GM12878 (cell line): ENCODE measurements around the gene TXLNB. TPM values are rescaled to one million over a fixed set of nuclear protein-coding genes. Genes with fewer than 3 reads are reported as not detected.

ENCODE experiments used
- ATAC-seq: fragments of 200-7000 bp; cut with Tn5 transposase; 3 replicates; pipeline ENCODE4 v1.9.1; 2020; ENCODE audit warnings: mild to moderate bottlenecking, moderate library complexity
- BruUV-seq: library from RNA; stranded (reverse); fragments of 400-500 nt; replicated peaks from 2 replicates; lab custom pipeline; 2021; lab: Mats Ljungman, UMichigan
- CTCF ChIA-PET: fragments of 300-600 bp; sonication (Branson Sonifier 250); formaldehyde crosslinking; extraction: SDS; loops from one replicate; lab custom pipeline; 2021; ENCODE audit warnings: inconsistent platforms; lab: Yijun Ruan, JAX
- POLR2A ChIA-PET: fragments of 350-600 bp; formaldehyde crosslinking; extraction: SDS; loops from one replicate; lab custom pipeline; 2021; ENCODE audit warnings: inconsistent platforms; lab: Charles Lee
- RAD21 ChIA-PET: fragments of 300-600 bp; sonication (Branson Sonifier 250); formaldehyde crosslinking; loops from one replicate; lab custom pipeline; 2023; ENCODE audit warnings: antibody characterized with exemption; ENCODE audit not compliant: unreplicated experiment; lab: Charles Lee
- SMC1A ChIA-PET: fragments of 300-600 bp; sonication (Branson Sonifier 250); formaldehyde crosslinking; loops from one replicate; lab custom pipeline; 2023; ENCODE audit not compliant: unreplicated experiment, uncharacterized antibody; lab: Charles Lee
- DNase-seq: peaks from one replicate; pipeline ENCODE4 v3.0.0-alpha.2; 2011; ENCODE audit warnings: low read depth, low spot score
- FAIRE-seq: peaks from 3 replicates; lab custom pipeline; 2011; peaks lifted over from hg19 to GRCh38; lab: Jason Lieb, UNC
- H2AFZ ChIP-seq: 2 replicates; pipeline ENCODE4 v1.6.0; 2011; ENCODE audit warnings: low read depth, low read length, control low read depth; ENCODE audit not compliant: control insufficient read depth
- H3K27ac ChIP-seq: 2 replicates; pipeline ENCODE4 v1.5.1; 2011; ENCODE audit warnings: control low read depth; ENCODE audit not compliant: control insufficient read depth, insufficient read depth
- H3K27me3 ChIP-seq, 2 experiments: replicated peaks in 1 of 2; 2 replicates each; pipeline versions ENCODE4 v1.6.0 to v1.6.1; 2011; ENCODE audit warnings: low read length in 1 of 2; ENCODE audit not compliant: control insufficient read depth in 2 of 2, insufficient read depth in 2 of 2
- H3K36me3 ChIP-seq, 2 experiments: 2 replicates each; pipeline ENCODE4 v1.5.1; 2011; ENCODE audit warnings: low read length in 1 of 2; ENCODE audit not compliant: control insufficient read depth in 2 of 2, insufficient read depth in 2 of 2
- H3K4me1 ChIP-seq: 2 replicates; pipeline ENCODE4 v1.6.1; 2011; ENCODE audit warnings: mild to moderate bottlenecking, low read length, moderate library complexity, mixed read lengths; ENCODE audit not compliant: control insufficient read depth, insufficient read depth
- H3K4me2 ChIP-seq: 2 replicates; pipeline ENCODE4 v1.6.0; 2011; ENCODE audit warnings: control low read depth; ENCODE audit not compliant: control insufficient read depth, insufficient read depth
- H3K4me3 ChIP-seq: fragments of 200-600 bp; sonication (generic); 2 replicates; pipeline ENCODE4 v1.5.1; 2016
- H3K79me2 ChIP-seq: 2 replicates; pipeline ENCODE4 v1.6.0; 2011; ENCODE audit warnings: low read length; ENCODE audit not compliant: control insufficient read depth, insufficient read depth
- H3K9ac ChIP-seq: 2 replicates; pipeline ENCODE4 v1.8.0; 2011; ENCODE audit warnings: low read length, control low read depth, mixed read lengths; ENCODE audit not compliant: control insufficient read depth, insufficient read depth
- H3K9me3 ChIP-seq: replicated peaks from 3 replicates; pipeline ENCODE4 v1.5.1; 2011; ENCODE audit warnings: mild to moderate bottlenecking, low read length; ENCODE audit not compliant: control insufficient read depth, insufficient read depth
- H4K20me1 ChIP-seq: 2 replicates; pipeline ENCODE4 v1.6.0; 2011; ENCODE audit not compliant: control insufficient read depth, insufficient read depth
- BACH1 ChIP-seq: fragments of 450-650 bp; IDR thresholded peaks from 2 replicates; pipeline ENCODE4 v1.6.1; 2017; ENCODE audit warnings: mild to moderate bottlenecking, borderline replicate concordance
- BCL11A ChIP-seq: IDR thresholded peaks from 2 replicates; pipeline ENCODE4 v1.6.1; 2011; ENCODE audit warnings: low read depth, low read length
- BHLHE40 ChIP-seq, 2 experiments: fragments of 450-650 bp in 1 of 2; IDR thresholded peaks; 2 replicates each; pipeline ENCODE4 v1.6.1; 2011 to 2017; ENCODE audit warnings: low read depth in 2 of 2, borderline replicate concordance in 1 of 2, improper control_type of control experiment in 1 of 2, low read length in 1 of 2, mild to moderate bottlenecking in 1 of 2
- CEBPZ ChIP-seq: fragments of 150-350 bp; IDR thresholded peaks from 2 replicates; pipeline ENCODE4 v1.6.1; 2016; ENCODE audit warnings: low read depth, low read length
- IRF4 ChIP-seq: IDR thresholded peaks from 2 replicates; pipeline ENCODE4 v1.6.1; 2011; ENCODE audit warnings: low read depth, low read length
- KAT2A ChIP-seq: conservative IDR thresholded peaks from 2 replicates; pipeline ENCODE4 v1.6.1; 2011; ENCODE audit warnings: low read depth, low read length; ENCODE audit not compliant: control insufficient read depth
- MTA3 ChIP-seq: IDR thresholded peaks from 2 replicates; pipeline ENCODE4 v1.6.1; 2012; ENCODE audit warnings: low read length, inconsistent platforms, borderline replicate concordance
- PAX8 ChIP-seq: fragments of 450-650 bp; IDR thresholded peaks from 2 replicates; pipeline ENCODE4 v1.6.1; 2017; ENCODE audit warnings: mild to moderate bottlenecking, moderate library complexity
- RCOR1 ChIP-seq: conservative IDR thresholded peaks from 2 replicates; pipeline ENCODE4 v1.6.1; 2012; ENCODE audit warnings: low read depth, low read length, improper control_type of control experiment
- SMAD1 ChIP-seq: fragments of 450-650 bp; IDR thresholded peaks from 2 replicates; pipeline ENCODE4 v1.6.1; 2018; ENCODE audit warnings: mild to moderate bottlenecking, low read depth; ENCODE audit not compliant: partially characterized antibody
- SMAD5 ChIP-seq: IDR thresholded peaks from 2 replicates; pipeline ENCODE4 v1.6.1; 2016; ENCODE audit warnings: antibody characterized with exemption, low read depth
- TBL1XR1 ChIP-seq: IDR thresholded peaks from 2 replicates; pipeline ENCODE4 v1.6.1; 2012; ENCODE audit warnings: low read depth, low read length, improper control_type of control experiment
- WGBS: methylation state at CpG from one replicate; pipeline ENCODE4 v1.1.6; 2016; ENCODE audit warnings: low lambda C conversion rate; ENCODE audit not compliant: insufficient replicate concordance, insufficient coverage; ENCODE audit errors: missing lambda C conversion rate; 5-methylcytosine and 5-hydroxymethylcytosine counted together
- in situ Hi-C: fragments of 300-500 bp; cut with MboI; formaldehyde crosslinking; loops from 9 replicates; pipeline ENCODE4 v1.14.3; 2018; ENCODE audit warnings: mixed read lengths
- intact Hi-C: fragments of 100-400 bp; cut with micrococcal nuclease; formaldehyde crosslinking; loops from one replicate; pipeline ENCODE4 v1.14.2; 2022; ENCODE audit not compliant: unreplicated experiment
- polyA plus RNA-seq, 11 experiments: library from polyadenylated mRNA; depleted of rRNA in 4 of 11; unstranded in 6 of 11; stranded (reverse) in 5 of 11; fragments of >200 nt; fragmentation: Nextera tagmentation in 4 of 11; fragmentation: Illumina TruSeq in 1 of 11; extraction: Ambion mirVana in 4 of 11; extraction: Trizol in 1 of 11; gene quantifications; 1 replicate in 1 of 11; 2 replicates in 10 of 11; pipeline versions ENCODE4 v1.2.1 to v1.2.3, GENCODE V29; 2011 to 2016; ENCODE audit warnings: inconsistent platforms in 2 of 11, missing spikeins in 2 of 11, low read depth in 1 of 11
- total RNA-seq, 4 experiments: library from RNA; depleted of rRNA in 3 of 4; stranded (reverse); fragments of >200 nt in 3 of 4; fragmentation: Illumina TruSeq in 1 of 4; extraction: Trizol in 1 of 4; gene quantifications; 2 replicates each; pipeline versions ENCODE4 v1.2.1 to v1.2.3, GENCODE V29; 2013 to 2021
- TF ChIP-seq, protein P1 (sequence below): fragments of 450-650 bp; IDR thresholded peaks from 2 replicates; pipeline ENCODE4 v1.6.1; 2016; ENCODE audit warnings: mild to moderate bottlenecking, moderate library complexity, borderline replicate concordance

Gene TXLNB
- total and polyA plus RNA-seq, 10 of the 15 experiments (the other 5 are each of a cell fraction or from before 2014, with no cell fraction given), result 0.07 to 1.3 (median 0.22) TPM; not detected in 1

DNA sequence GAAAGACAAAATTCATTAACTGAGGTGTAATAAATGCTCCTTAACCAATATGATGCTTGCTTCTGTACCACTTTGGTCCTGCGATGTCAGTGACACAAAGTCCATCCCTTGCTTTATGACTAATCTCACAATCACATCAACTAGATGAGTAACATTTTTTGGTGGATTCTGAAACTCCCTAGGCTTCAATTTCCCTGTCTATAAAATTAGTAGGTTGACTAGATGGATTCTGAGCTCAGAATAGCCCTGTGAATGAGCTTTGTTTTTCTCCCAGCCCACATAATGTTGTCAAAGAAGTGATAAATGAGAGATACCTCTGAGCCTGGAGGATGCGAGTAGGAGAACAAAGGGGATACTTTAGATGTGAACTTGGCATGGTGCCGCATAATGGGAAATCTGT, 9.1 kb downstream of the TXLNB start:
- no peak for TF ChIP-seq MTA3
- no peak for TF ChIP-seq RCOR1
- TF ChIP-seq BHLHE40 (IDR thresholded peaks at IDR 0.05; ENCODE audit: borderline replicate concordance in 1 of 2, low read depth in 2 of 2, low read length in 1 of 2), result no peak
- no peak for TF ChIP-seq TBL1XR1
- no peak for TF ChIP-seq PAX8
- TF ChIP-seq SMAD1, result no peak
- no peak for TF ChIP-seq KAT2A
- TF ChIP-seq, protein P1, sequence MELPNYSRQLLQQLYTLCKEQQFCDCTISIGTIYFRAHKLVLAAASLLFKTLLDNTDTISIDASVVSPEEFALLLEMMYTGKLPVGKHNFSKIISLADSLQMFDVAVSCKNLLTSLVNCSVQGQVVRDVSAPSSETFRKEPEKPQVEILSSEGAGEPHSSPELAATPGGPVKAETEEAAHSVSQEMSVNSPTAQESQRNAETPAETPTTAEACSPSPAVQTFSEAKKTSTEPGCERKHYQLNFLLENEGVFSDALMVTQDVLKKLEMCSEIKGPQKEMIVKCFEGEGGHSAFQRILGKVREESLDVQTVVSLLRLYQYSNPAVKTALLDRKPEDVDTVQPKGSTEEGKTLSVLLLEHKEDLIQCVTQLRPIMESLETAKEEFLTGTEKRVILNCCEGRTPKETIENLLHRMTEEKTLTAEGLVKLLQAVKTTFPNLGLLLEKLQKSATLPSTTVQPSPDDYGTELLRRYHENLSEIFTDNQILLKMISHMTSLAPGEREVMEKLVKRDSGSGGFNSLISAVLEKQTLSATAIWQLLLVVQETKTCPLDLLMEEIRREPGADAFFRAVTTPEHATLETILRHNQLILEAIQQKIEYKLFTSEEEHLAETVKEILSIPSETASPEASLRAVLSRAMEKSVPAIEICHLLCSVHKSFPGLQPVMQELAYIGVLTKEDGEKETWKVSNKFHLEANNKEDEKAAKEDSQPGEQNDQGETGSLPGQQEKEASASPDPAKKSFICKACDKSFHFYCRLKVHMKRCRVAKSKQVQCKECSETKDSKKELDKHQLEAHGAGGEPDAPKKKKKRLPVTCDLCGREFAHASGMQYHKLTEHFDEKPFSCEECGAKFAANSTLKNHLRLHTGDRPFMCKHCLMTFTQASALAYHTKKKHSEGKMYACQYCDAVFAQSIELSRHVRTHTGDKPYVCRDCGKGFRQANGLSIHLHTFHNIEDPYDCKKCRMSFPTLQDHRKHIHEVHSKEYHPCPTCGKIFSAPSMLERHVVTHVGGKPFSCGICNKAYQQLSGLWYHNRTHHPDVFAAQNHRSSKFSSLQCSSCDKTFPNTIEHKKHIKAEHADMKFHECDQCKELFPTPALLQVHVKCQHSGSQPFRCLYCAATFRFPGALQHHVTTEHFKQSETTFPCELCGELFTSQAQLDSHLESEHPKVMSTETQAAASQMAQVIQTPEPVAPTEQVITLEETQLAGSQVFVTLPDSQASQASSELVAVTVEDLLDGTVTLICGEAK, result no peak
- no peak for TF ChIP-seq BCL11A
- TF ChIP-seq SMAD5, result no peak
- no peak for TF ChIP-seq BACH1
- TF ChIP-seq CEBPZ, result no peak
- no peak for TF ChIP-seq IRF4
- TF ChIP-seq, all 136 proteins: peak for 0
- CTCF ChIA-PET, result interaction anchor here (0.8 to 1.6 kb wide), 4 partner anchors 10 to 30 kb away, joined by 3 to 6 read pairs (median 4); partner anchors contain the start of gene TXLNB

More for the DNA sequence above, 9.1 kb downstream of the TXLNB start:
- ChIA-PET RAD21 (interaction anchor here (0.7 kb wide), 1 partner anchor 158 kb away, joined by 3 read pairs; no protein-coding TSS in a partner anchor), SMC1A (interaction anchor here (1.2 to 5.5 kb wide), 3 partner anchors 10 to 22 kb away, joined by 3 to 35 read pairs (median 9); partner anchors contain the start of gene TXLNB), POLR2A (interaction anchor here (0.6 kb wide), 2 partner anchors 56 to 504 kb away, joined by 3 read pairs; no protein-coding TSS in a partner anchor)
- H3K9me3 ChIP-seq, result no peaks in the 10 kb centered on the region
- peaks cover 10% of the 10 kb centered on the region for H3K4me1 ChIP-seq
- H3K4me3 ChIP-seq, result no peak overlapping the region
- FAIRE-seq, result no peak
- no peaks in the 10 kb centered on the region for H3K36me3 ChIP-seq
- H3K27me3 ChIP-seq, result no peaks in the 10 kb centered on the region
- no peak for ATAC-seq
- intact Hi-C loops (no loop called here), in situ Hi-C loops (no loop called here)
- H3K79me2 ChIP-seq, result no peaks in the 10 kb centered on the region
- H3K9ac ChIP-seq, result no peak overlapping the region
- 52% methylated on average over 3 of the region's 3 CpGs for WGBS
- no peak overlapping the region for H2AFZ ChIP-seq
- no peak overlapping the region for H3K4me2 ChIP-seq
- BruUV-seq, result no TSS peak
- no peak for DNase-seq
- no peak overlapping the region for H3K27ac ChIP-seq
- no peaks in the 10 kb centered on the region for H4K20me1 ChIP-seq
